NT2/D1 (cell line): Measurements from ENCODE around the gene BNC2.

Experiments
- DNase-seq: peaks from one replicate; pipeline ENCODE4 v3.0.0-alpha.2; 2011; ENCODE audit warnings: low read depth, low spot score
- H3K27me3 ChIP-seq: 2 replicates; pipeline ENCODE4 v1.6.0; 2011; ENCODE audit warnings: mild to moderate bottlenecking; ENCODE audit not compliant: insufficient read length, insufficient read depth
- H3K36me3 ChIP-seq: 2 replicates; pipeline ENCODE4 v1.6.1; 2011; ENCODE audit warnings: mild to moderate bottlenecking, low read length, mixed read lengths; ENCODE audit not compliant: insufficient read depth, insufficient read length
- H3K4me1 ChIP-seq: 2 replicates; pipeline ENCODE4 v1.5.1; 2011; ENCODE audit not compliant: insufficient read depth, insufficient read length
- H3K4me3 ChIP-seq: 2 replicates; pipeline ENCODE4 v1.5.1; 2011; ENCODE audit warnings: low read depth; ENCODE audit not compliant: insufficient read length
- H3K9ac ChIP-seq: 2 replicates; pipeline ENCODE4 v1.6.0; 2011; ENCODE audit warnings: low read depth; ENCODE audit not compliant: insufficient read length
- H3K9me3 ChIP-seq: 2 replicates; pipeline ENCODE4 v1.5.1; 2011; ENCODE audit warnings: mild to moderate bottlenecking, low read length; ENCODE audit not compliant: insufficient read depth
- SUZ12 ChIP-seq: IDR thresholded peaks from 2 replicates; pipeline ENCODE4 v1.6.1; 2011; ENCODE audit not compliant: insufficient read length, insufficient read depth; ENCODE audit errors: extremely low read depth
- YY1 ChIP-seq: IDR thresholded peaks from 2 replicates; pipeline ENCODE4 v1.6.1; 2011; ENCODE audit not compliant: insufficient read length, insufficient read depth
- ZNF274 ChIP-seq: IDR thresholded peaks from 2 replicates; pipeline ENCODE4 v1.6.1; 2011; ENCODE audit warnings: mild to moderate bottlenecking, low read depth, low read length

The BNC2 gene

GRCh38 chr9:16754662-16755061, 115.8 kb downstream of the BNC2 start:
- H3K27me3 ChIP-seq: no peaks in the 10 kb centered on the region
- H3K36me3 ChIP-seq: no peaks in the 10 kb centered on the region
- no peaks in the 10 kb centered on the region for H3K4me1 ChIP-seq
- H3K9me3 ChIP-seq: no peaks in the 10 kb centered on the region
- no peak overlapping the region for H3K9ac ChIP-seq
- H3K4me3 ChIP-seq: no peak overlapping the region
- TF ChIP-seq SUZ12: no peak
- no peak for TF ChIP-seq ZNF274
- no peak for TF ChIP-seq YY1
- no peak for DNase-seq

- no peaks in the 10 kb centered on the region for H3K36me3 ChIP-seq
- H3K9me3 ChIP-seq: no peaks in the 10 kb centered on the region
- no peak overlapping the region for H3K4me3 ChIP-seq
- no peaks in the 10 kb centered on the region for H3K27me3 ChIP-seq
- no peak overlapping the region for H3K9ac ChIP-seq
- H3K4me1 ChIP-seq: no peaks in the 10 kb centered on the region
- no peak for DNase-seq
- no peak for TF ChIP-seq ZNF274
- no peak for TF ChIP-seq YY1
- no peak for TF ChIP-seq SUZ12
Observed at GRCh38 chr9:16753256-16753655, 117.2 kb downstream of the BNC2 start.

- Histone ChIP-seq H3K4me3 (no peak overlapping the region), H3K36me3 (no peaks in the 10 kb centered on the region), H3K9ac (no peak overlapping the region), H3K4me1 (no peaks in the 10 kb centered on the region), H3K9me3 (no peaks in the 10 kb centered on the region), H3K27me3 (no peaks in the 10 kb centered on the region)
- no peak for DNase-seq
- TF ChIP-seq ZNF274: no peak
- TF ChIP-seq SUZ12: no peak
- TF ChIP-seq YY1: no peak
Observed at GRCh38 chr9:16752601-16753000, 117.9 kb downstream of the BNC2 start.

GRCh38 chr9:16750553-16750952, 119.9 kb downstream of the BNC2 start:
- DNase-seq: no peak
- Histone ChIP-seq H3K27me3 (no peaks in the 10 kb centered on the region), H3K4me3 (no peak overlapping the region), H3K9me3 (no peaks in the 10 kb centered on the region), H3K9ac (no peak overlapping the region), H3K4me1 (no peaks in the 10 kb centered on the region), H3K36me3 (no peaks in the 10 kb centered on the region)
- TF ChIP-seq ZNF274 (no peak), YY1 (no peak), SUZ12 (no peak)

GRCh38 chr9:16745359-16745758, 125.1 kb downstream of the BNC2 start:
- no peak overlapping the region for H3K4me3 ChIP-seq
- no peak for DNase-seq
- no peaks in the 10 kb centered on the region for H3K4me1 ChIP-seq
- no peaks in the 10 kb centered on the region for H3K9me3 ChIP-seq
- TF ChIP-seq SUZ12 (no peak), YY1 (no peak), ZNF274 (no peak)
- no peak overlapping the region for H3K9ac ChIP-seq
- H3K36me3 ChIP-seq: no peaks in the 10 kb centered on the region
- no peaks in the 10 kb centered on the region for H3K27me3 ChIP-seq

- Histone ChIP-seq H3K27me3 (no peaks in the 10 kb centered on the region), H3K36me3 (no peaks in the 10 kb centered on the region)
- DNase-seq: no peak
Observed at GRCh38 chr9:16744394-16744793, 126.1 kb downstream of the BNC2 start.

GRCh38 chr9:16743375-16743774, 127.1 kb downstream of the BNC2 start:
- DNase-seq: no peak
- no peaks in the 10 kb centered on the region for H3K4me1 ChIP-seq
- no peaks in the 10 kb centered on the region for H3K9me3 ChIP-seq
- no peak overlapping the region for H3K9ac ChIP-seq
- H3K36me3 ChIP-seq: no peaks in the 10 kb centered on the region
- TF ChIP-seq ZNF274 (no peak), YY1 (no peak), SUZ12 (no peak)
- H3K4me3 ChIP-seq: no peak overlapping the region
- H3K27me3 ChIP-seq: no peaks in the 10 kb centered on the region

More at GRCh38 chr9:16744394-16744793, 126.1 kb downstream of the BNC2 start:
- no peaks in the 10 kb centered on the region for H3K4me1 ChIP-seq
- H3K4me3 ChIP-seq: no peak overlapping the region
- no peak overlapping the region for H3K9ac ChIP-seq
- no peak for TF ChIP-seq YY1
- no peaks in the 10 kb centered on the region for H3K9me3 ChIP-seq

GRCh38 chr9:16735001-16735400, 135.5 kb downstream of the BNC2 start:
- no peaks in the 10 kb centered on the region for H3K27me3 ChIP-seq
- H3K36me3 ChIP-seq: no peaks in the 10 kb centered on the region
- no peaks in the 10 kb centered on the region for H3K4me1 ChIP-seq
- H3K9me3 ChIP-seq: no peaks in the 10 kb centered on the region
- DNase-seq: no peak
- no peak overlapping the region for H3K4me3 ChIP-seq
- TF ChIP-seq SUZ12 (no peak), ZNF274 (no peak), YY1 (no peak)
- no peak overlapping the region for H3K9ac ChIP-seq
